RWPE1 (cell line): Measurements from ENCODE around the gene POLN.

ENCODE experiments used
- CTCF ChIA-PET: fragments of 350-600 bp; sonication (Branson Sonifier 250); formaldehyde crosslinking; extraction: SDS; loops from one replicate; lab custom pipeline; 2021; lab: Yijun Ruan, JAX
- POLR2A ChIA-PET: fragments of 400-600 bp; formaldehyde crosslinking; extraction: SDS; loops from one replicate; lab custom pipeline; 2020; ENCODE audit warnings: antibody characterized with exemption; ENCODE audit not compliant: low non-redundant PET; lab: Yijun Ruan, JAX
- DNase-seq: peaks from one replicate; pipeline ENCODE4 v3.0.0; 2012; ENCODE audit warnings: low spot score
- H3K27ac ChIP-seq: fragments of 450-650 bp; 2 replicates; pipeline ENCODE4 v1.5.1; 2017
- CTCF ChIP-seq: fragments of 450-650 bp; conservative IDR thresholded peaks from 2 replicates; pipeline ENCODE4 v1.5.1; 2017; ENCODE audit warnings: low read depth, mild to moderate bottlenecking

POLN gene

GRCh38 chr4:2194496-2194895, 47.4 kb downstream of the POLN start:
- no peak overlapping the region for H3K27ac ChIP-seq
- CTCF ChIA-PET, result interaction anchor here (0.5 kb wide), 1 partner anchor 8 kb away, joined by 3 read pairs; no protein-coding TSS in a partner anchor
- no peak for DNase-seq
- POLR2A ChIA-PET, result no interaction called here
- no peak for TF ChIP-seq CTCF

GRCh38 chr4:2193326-2193725, 48.6 kb downstream of the POLN start:
- no peak for TF ChIP-seq CTCF
- no peak for DNase-seq
- H3K27ac ChIP-seq, result no peak overlapping the region
- POLR2A ChIA-PET, result no interaction called here
- CTCF ChIA-PET, result no interaction called here

- no peak overlapping the region for H3K27ac ChIP-seq
- CTCF ChIA-PET, result interaction anchor here (0.7 kb wide), 1 partner anchor 7 kb away, joined by 3 read pairs; no protein-coding TSS in a partner anchor
- DNase-seq, result no peak
- TF ChIP-seq CTCF, result no peak
- POLR2A ChIA-PET, result no interaction called here
Measured at GRCh38 chr4:2186865-2187172, 55.1 kb downstream of the POLN start.

GRCh38 chr4:2186133-2186864, 55.6 kb downstream of the POLN start:
- no peak overlapping the region for H3K27ac ChIP-seq
- ChIA-PET CTCF (interaction anchor here (0.7 kb wide), 1 partner anchor 8 kb away, joined by 3 read pairs; no protein-coding TSS in a partner anchor), POLR2A (no interaction called here)
- peak; percentile 42 for DNase-seq
- TF ChIP-seq CTCF, result peak; percentile 58

- POLR2A ChIA-PET, result no interaction called here
- CTCF ChIA-PET, result no interaction called here
- no peak for TF ChIP-seq CTCF
- DNase-seq, result no peak
- H3K27ac ChIP-seq, result no peak overlapping the region
Measured at GRCh38 chr4:2183394-2183793, 58.5 kb downstream of the POLN start.

GRCh38 chr4:2182994-2183393, 58.9 kb downstream of the POLN start:
- DNase-seq, result no peak
- POLR2A ChIA-PET, result no interaction called here
- no peak for TF ChIP-seq CTCF
- no peak overlapping the region for H3K27ac ChIP-seq
- CTCF ChIA-PET, result no interaction called here
